ENCODE data around the gene DHRS3. TPM values are rescaled to one million over a fixed set of nuclear protein-coding genes. Genes with fewer than 3 reads are reported as not detected.

DHRS3 gene
- total RNA-seq, 5 donors from 2014 or later (not counting 1 experiment from before 2014, with no cell fraction given) = 56.4 to 107 (median 90.8) TPM

DNA sequence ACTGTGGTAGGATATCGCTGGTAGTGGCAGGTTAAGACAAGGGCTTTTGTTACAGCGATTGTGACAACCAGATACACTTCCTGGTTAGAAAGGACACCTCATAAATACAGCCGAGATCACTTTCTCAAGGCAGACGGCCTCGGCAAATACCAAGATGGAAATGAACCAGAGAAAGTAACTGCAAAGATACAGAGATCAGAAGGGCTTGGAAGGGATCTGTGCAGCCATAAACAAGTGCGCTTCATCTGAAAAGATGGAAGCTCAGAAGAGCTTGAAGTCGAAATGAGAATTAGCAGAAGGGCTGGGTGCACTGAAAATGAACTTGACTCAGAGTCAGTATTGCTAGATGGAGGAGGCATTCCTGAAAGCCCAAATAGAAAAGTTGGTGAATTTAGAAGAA lies 7.1 kb downstream of the DHRS3 start:
- CTCF ChIA-PET = no interaction called here
- Histone ChIP-seq H3K4me3 (ENCODE audit: control insufficient read depth in 1 of 2, extremely low read depth in 1 of 2, low read length in 1 of 2) (no peak overlapping the region), H3K27me3 (replicated peaks in 1 of 2; ENCODE audit: control insufficient read depth in 2 of 2, extremely low read depth in 1 of 2, insufficient read depth in 2 of 2, low read length in 1 of 2) (peaks cover 0 to 3% of the 10 kb centered on the region in 2 experiments), H3K27ac (ENCODE audit: low read length) (no peak overlapping the region), H3K9me3 (no peaks in the 10 kb centered on the region), H3K4me1 (ENCODE audit: control insufficient read depth in 1 of 2, extremely low read depth in 1 of 2, insufficient read depth in 2 of 2, low read length in 2 of 2) (peaks cover 6 to 20% of the 10 kb centered on the region in 2 experiments), H3K36me3 (ENCODE audit: control insufficient read depth in 2 of 2, extremely low read depth in 1 of 2, insufficient read depth in 1 of 2, low read length in 1 of 2) (peaks cover 0 to 10% of the 10 kb centered on the region in 2 donors)
- peak in 1 of 4 experiments; percentile 9 for ATAC-seq (replicated peaks in 1 of 4)
- POLR2A ChIA-PET = no interaction called here
- Mint-ChIP-seq H3K27me3 (no peaks in the 10 kb centered on the region), H3K36me3 (peaks cover 57% of the 10 kb centered on the region), H3K27ac (peak overlapping the region; percentile 46 to 60), H3K9me3 (peaks cover 0 to 3% (median 2%) of the 10 kb centered on the region in 3 donors), H3K4me3 (peak overlapping the region in 1 of 3 donors; percentile 6), H3K4me1 (peaks cover 71 to 84% (median 80%) of the 10 kb centered on the region in 3 donors)
- 93% methylated on average over 4 of the region's 7 CpGs for WGBS (ENCODE audit: insufficient coverage)
- DNase-seq = no peak

DNA sequence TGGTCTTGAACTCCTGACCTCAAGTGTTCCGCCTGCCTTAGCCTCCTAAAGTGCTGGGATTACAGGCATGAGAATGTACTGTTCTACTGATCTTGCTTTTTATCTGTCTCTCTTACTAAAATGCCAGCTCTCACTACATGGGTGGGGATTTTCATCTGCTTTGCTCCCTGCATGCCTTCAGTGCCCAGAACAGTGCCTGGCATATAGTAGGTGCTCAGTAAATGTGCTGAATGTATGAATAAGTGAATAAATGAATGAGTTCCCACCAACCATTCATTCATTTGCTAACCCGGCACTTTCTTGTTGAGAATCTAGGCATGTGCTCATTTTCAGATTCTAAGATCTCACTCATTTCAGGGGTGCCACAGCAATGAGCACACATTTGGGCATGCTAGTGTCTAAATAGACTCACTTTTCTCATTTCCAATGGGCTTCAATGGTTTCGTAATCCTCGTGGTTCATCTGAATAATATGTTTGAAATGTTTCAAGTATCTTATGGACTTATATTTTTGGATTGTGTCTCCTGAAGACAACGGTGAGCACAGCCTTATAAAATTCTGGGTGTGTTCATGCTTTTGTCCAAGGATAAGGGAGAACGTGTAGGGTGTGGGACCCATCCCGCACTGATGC lies 7.6 kb downstream of the DHRS3 start:
- POLR2A ChIA-PET = no interaction called here
- 95% methylated on average over 2 of the region's 7 CpGs for WGBS (ENCODE audit: insufficient coverage)
- peak overlapping the region; percentile 0 for H3K27ac ChIP-seq (ENCODE audit: low read length)

DNA sequence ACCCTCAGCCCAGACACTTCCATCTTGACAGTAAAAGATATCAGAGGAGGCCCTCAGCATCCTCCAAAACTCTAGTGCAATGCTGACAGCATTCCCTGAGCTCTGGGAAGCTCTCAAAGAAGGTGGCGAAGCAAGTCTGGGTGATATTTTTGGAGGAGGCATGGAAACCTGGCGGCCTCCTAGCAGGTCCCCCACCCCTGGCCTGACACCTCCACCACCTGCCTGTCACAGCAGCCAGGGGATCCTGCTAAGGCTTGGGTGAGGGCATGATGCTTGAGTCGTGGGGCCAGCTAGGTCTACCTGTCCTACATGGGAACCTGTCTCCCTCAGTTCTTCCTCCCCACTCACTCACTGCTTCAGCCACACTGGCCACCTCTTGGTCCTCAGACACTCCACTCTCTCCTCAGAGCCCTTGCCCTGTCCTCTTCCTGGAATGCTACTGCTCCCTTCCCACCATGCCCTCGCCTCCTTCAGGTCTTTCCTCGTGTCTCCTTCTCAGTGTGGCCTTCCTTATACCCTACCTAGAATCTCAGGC lies 8.5 kb downstream of the DHRS3 start:
- ChIA-PET CTCF (no interaction called here), POLR2A (no interaction called here)
- no peak overlapping the region for H3K4me3 Mint-ChIP-seq
- H3K9me3 Mint-ChIP-seq = peaks cover 0 to 3% (median 2%) of the 10 kb centered on the region in 3 donors
- H3K4me1 Mint-ChIP-seq = peaks cover 63 to 82% (median 78%) of the 10 kb centered on the region in 3 donors
- Histone ChIP-seq H3K36me3 (ENCODE audit: control insufficient read depth in 2 of 2, extremely low read depth in 1 of 2, insufficient read depth in 1 of 2, low read length in 1 of 2) (peaks cover 0 to 10% of the 10 kb centered on the region in 2 donors), H3K27ac (ENCODE audit: low read length) (no peak overlapping the region), H3K9me3 (no peaks in the 10 kb centered on the region), H3K4me3 (ENCODE audit: control insufficient read depth in 1 of 2, extremely low read depth in 1 of 2, low read length in 1 of 2) (no peak overlapping the region), H3K27me3 (replicated peaks in 1 of 2; ENCODE audit: control insufficient read depth in 2 of 2, extremely low read depth in 1 of 2, insufficient read depth in 2 of 2, low read length in 1 of 2) (no peaks in the 10 kb centered on the region), H3K4me1 (ENCODE audit: control insufficient read depth in 1 of 2, extremely low read depth in 1 of 2, insufficient read depth in 2 of 2, low read length in 2 of 2) (peaks cover 4 to 12% of the 10 kb centered on the region in 2 experiments)
- DNase-seq = no peak
- H3K27me3 Mint-ChIP-seq = no peaks in the 10 kb centered on the region
- no peak for ATAC-seq (replicated peaks in 1 of 4)
- peaks cover 57% of the 10 kb centered on the region for H3K36me3 Mint-ChIP-seq
- 90% methylated on average over 2 of the region's 5 CpGs for WGBS (ENCODE audit: insufficient coverage)
- H3K27ac Mint-ChIP-seq = peak overlapping the region; percentile 81 to 88

More for the DNA sequence above, 7.6 kb downstream of the DHRS3 start:
- H3K36me3 ChIP-seq (ENCODE audit: control insufficient read depth in 2 of 2, extremely low read depth in 1 of 2, insufficient read depth in 1 of 2, low read length in 1 of 2) = peaks cover 0 to 10% of the 10 kb centered on the region in 2 donors
- H3K4me1 ChIP-seq (ENCODE audit: control insufficient read depth in 1 of 2, extremely low read depth in 1 of 2, insufficient read depth in 2 of 2, low read length in 2 of 2) = peaks cover 6 to 15% of the 10 kb centered on the region in 2 experiments
- Mint-ChIP-seq H3K4me3 (peak overlapping the region in 1 of 3 donors; percentile 6), H3K27ac (peak overlapping the region; percentile 46 to 60), H3K4me1 (peaks cover 65 to 82% (median 78%) of the 10 kb centered on the region in 3 donors), H3K9me3 (peaks cover 0 to 3% (median 2%) of the 10 kb centered on the region in 3 donors), H3K36me3 (peaks cover 60% of the 10 kb centered on the region), H3K27me3 (no peaks in the 10 kb centered on the region)
- no peak overlapping the region for H3K4me3 ChIP-seq (ENCODE audit: control insufficient read depth in 1 of 2, extremely low read depth in 1 of 2, low read length in 1 of 2)
- no peak for ATAC-seq (replicated peaks in 1 of 4)
- CTCF ChIA-PET = no interaction called here
- DNase-seq = no peak
- no peaks in the 10 kb centered on the region for H3K9me3 ChIP-seq
- no peaks in the 10 kb centered on the region for H3K27me3 ChIP-seq (replicated peaks in 1 of 2; ENCODE audit: control insufficient read depth in 2 of 2, extremely low read depth in 1 of 2, insufficient read depth in 2 of 2, low read length in 1 of 2)

DNA sequence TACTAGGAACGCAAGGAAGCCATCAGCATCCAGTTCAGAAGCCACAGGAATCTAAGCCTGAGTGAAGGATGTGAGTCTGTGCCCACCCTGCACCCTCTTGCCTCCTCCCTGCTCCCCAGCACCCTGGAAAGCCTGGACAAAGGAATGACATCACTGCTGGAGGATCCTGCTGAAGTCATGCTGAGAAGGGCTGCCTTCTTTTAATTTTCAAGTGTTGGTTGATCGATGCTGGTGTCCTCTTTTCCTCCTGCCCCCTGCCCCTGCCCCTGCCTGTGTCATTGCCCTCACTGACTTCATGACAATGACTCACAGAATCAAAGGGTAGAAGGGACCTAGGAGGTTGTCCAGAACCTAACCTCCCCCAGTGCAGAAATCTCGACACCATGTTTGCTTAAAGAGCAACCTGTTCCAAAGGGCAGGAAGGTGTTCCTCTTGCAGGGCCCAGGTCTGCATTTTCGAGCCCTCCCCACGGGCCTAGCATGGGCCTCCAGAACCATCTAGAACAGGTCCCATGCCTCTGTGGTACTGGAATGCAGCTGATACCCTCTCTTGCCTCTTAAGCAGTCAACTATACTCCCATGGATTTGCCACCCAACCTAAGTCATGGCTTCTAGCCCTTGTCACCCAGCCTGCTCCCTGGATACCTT lies 9.6 kb downstream of the DHRS3 start:
- H3K4me3 ChIP-seq (ENCODE audit: control insufficient read depth in 1 of 2, extremely low read depth in 1 of 2, low read length in 1 of 2) = no peak overlapping the region
- WGBS (ENCODE audit: insufficient coverage) = 89% methylated on average over 4 of the region's 5 CpGs
- Mint-ChIP-seq H3K4me3 (no peak overlapping the region), H3K4me1 (peaks cover 63 to 82% (median 78%) of the 10 kb centered on the region in 3 donors), H3K36me3 (peaks cover 54% of the 10 kb centered on the region), H3K27ac (peak overlapping the region; percentile 81 to 88), H3K27me3 (no peaks in the 10 kb centered on the region), H3K9me3 (peaks cover 0 to 3% (median 2%) of the 10 kb centered on the region in 3 donors)
- peaks cover 10 to 20% of the 10 kb centered on the region in 2 experiments for H3K4me1 ChIP-seq (ENCODE audit: control insufficient read depth in 1 of 2, extremely low read depth in 1 of 2, insufficient read depth in 2 of 2, low read length in 2 of 2)
- ATAC-seq (replicated peaks in 1 of 4) (no peak), DNase-seq (no peak)
- CTCF ChIA-PET = no interaction called here
- POLR2A ChIA-PET = no interaction called here
- H3K9me3 ChIP-seq = no peaks in the 10 kb centered on the region
- no peak overlapping the region for H3K27ac ChIP-seq (ENCODE audit: low read length)
- peaks cover 2 to 10% of the 10 kb centered on the region in 2 donors for H3K36me3 ChIP-seq (ENCODE audit: control insufficient read depth in 2 of 2, extremely low read depth in 1 of 2, insufficient read depth in 1 of 2, low read length in 1 of 2)
- H3K27me3 ChIP-seq (replicated peaks in 1 of 2; ENCODE audit: control insufficient read depth in 2 of 2, extremely low read depth in 1 of 2, insufficient read depth in 2 of 2, low read length in 1 of 2) = no peaks in the 10 kb centered on the region

DNA sequence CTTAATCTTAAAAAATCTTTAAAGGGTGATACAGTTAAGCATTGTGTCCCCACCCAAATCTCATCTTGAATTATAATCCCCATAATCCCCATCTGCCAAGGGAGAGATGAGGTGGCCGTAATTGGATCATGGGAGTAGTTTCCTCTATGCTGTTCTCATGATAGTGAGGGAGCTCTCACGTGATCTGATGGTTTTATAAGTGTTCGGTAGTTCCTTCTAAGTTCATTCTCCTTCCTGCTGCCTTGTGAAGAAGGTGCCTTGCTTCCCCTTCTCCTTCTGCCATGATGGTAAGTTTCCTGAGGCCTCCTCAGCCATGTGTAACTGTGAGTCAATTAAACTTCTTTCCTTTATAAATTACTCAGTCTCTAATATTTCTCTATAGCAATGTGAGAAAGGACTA lies 10.7 kb downstream of the DHRS3 start:
- ChIA-PET POLR2A (interaction anchor here in 1 of 2 donors (0.8 kb wide), 1 partner anchor 267 kb away, joined by 4 read pairs; no protein-coding TSS in a partner anchor), CTCF (no interaction called here)
- H3K27ac ChIP-seq (ENCODE audit: low read length) = no peak overlapping the region
- H3K27me3 ChIP-seq (replicated peaks in 1 of 2; ENCODE audit: control insufficient read depth in 2 of 2, extremely low read depth in 1 of 2, insufficient read depth in 2 of 2, low read length in 1 of 2) = no peaks in the 10 kb centered on the region
- peaks cover 42% of the 10 kb centered on the region for H3K36me3 Mint-ChIP-seq
- H3K4me1 Mint-ChIP-seq = peaks cover 56 to 80% (median 76%) of the 10 kb centered on the region in 3 donors
- no peaks in the 10 kb centered on the region for H3K9me3 ChIP-seq
- H3K27me3 Mint-ChIP-seq = no peaks in the 10 kb centered on the region
- H3K36me3 ChIP-seq (ENCODE audit: control insufficient read depth in 2 of 2, extremely low read depth in 1 of 2, insufficient read depth in 1 of 2, low read length in 1 of 2) = peaks cover 12 to 15% of the 10 kb centered on the region in 2 donors
- H3K4me3 Mint-ChIP-seq = no peak overlapping the region
- H3K4me3 ChIP-seq (ENCODE audit: control insufficient read depth in 1 of 2, extremely low read depth in 1 of 2, low read length in 1 of 2) = no peak overlapping the region
- peak overlapping the region; percentile 29 to 89 for H3K27ac Mint-ChIP-seq
- peaks cover 0 to 3% (median 2%) of the 10 kb centered on the region in 3 donors for H3K9me3 Mint-ChIP-seq
- DNase-seq = no peak
- H3K4me1 ChIP-seq (ENCODE audit: control insufficient read depth in 1 of 2, extremely low read depth in 1 of 2, insufficient read depth in 2 of 2, low read length in 2 of 2) = peaks cover 12 to 32% of the 10 kb centered on the region in 2 experiments
- no peak for ATAC-seq (replicated peaks in 1 of 4)
- WGBS (ENCODE audit: insufficient coverage) = no CpG with 5 or more reads among the region's 3 CpGs

DNA sequence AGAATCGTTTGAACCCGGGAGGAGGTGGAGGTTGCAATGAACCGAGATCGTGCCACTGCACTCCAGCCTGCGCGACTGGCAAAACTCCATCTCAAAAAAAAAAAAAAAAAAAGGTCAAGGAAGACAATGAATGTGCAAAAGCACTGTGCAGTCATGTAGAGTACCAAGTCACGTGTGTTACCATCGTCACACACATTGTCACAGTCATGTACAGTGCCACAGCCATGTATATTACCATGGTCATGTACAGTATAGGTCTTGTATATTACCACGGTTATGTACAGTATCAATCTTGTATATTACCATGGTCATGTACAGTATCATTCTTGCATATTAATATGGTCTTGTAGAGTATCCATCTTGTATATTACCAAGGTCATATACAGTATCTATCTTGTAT lies 13.0 kb downstream of the DHRS3 start:
- Mint-ChIP-seq H3K27ac (peak overlapping the region; percentile 72 to 94), H3K27me3 (no peaks in the 10 kb centered on the region), H3K36me3 (peaks cover 26% of the 10 kb centered on the region), H3K4me1 (peaks cover 58 to 84% (median 81%) of the 10 kb centered on the region in 3 donors), H3K4me3 (peak overlapping the region in 2 of 3 donors; percentile 62 to 78), H3K9me3 (peaks cover 0 to 3% (median 2%) of the 10 kb centered on the region in 3 donors)
- H3K36me3 ChIP-seq (ENCODE audit: control insufficient read depth in 2 of 2, extremely low read depth in 1 of 2, insufficient read depth in 1 of 2, low read length in 1 of 2) = peaks cover 4 to 14% of the 10 kb centered on the region in 2 donors
- H3K4me3 ChIP-seq (ENCODE audit: control insufficient read depth in 1 of 2, extremely low read depth in 1 of 2, low read length in 1 of 2) = no peak overlapping the region
- no peaks in the 10 kb centered on the region for H3K27me3 ChIP-seq (replicated peaks in 1 of 2; ENCODE audit: control insufficient read depth in 2 of 2, extremely low read depth in 1 of 2, insufficient read depth in 2 of 2, low read length in 1 of 2)
- H3K27ac ChIP-seq (ENCODE audit: low read length) = peak overlapping the region; percentile 65
- peaks cover 18 to 53% of the 10 kb centered on the region in 2 experiments for H3K4me1 ChIP-seq (ENCODE audit: control insufficient read depth in 1 of 2, extremely low read depth in 1 of 2, insufficient read depth in 2 of 2, low read length in 2 of 2)
- POLR2A ChIA-PET = interaction anchor here (0.5 to 1.0 kb wide), 3 partner anchors 13 to 95 kb away, joined by 3 to 4 read pairs (median 3); partner anchors contain the start of gene DHRS3 (in 1 of the 2)
- no peak for ATAC-seq (replicated peaks in 1 of 4)
- DNase-seq = no peak
- no CpG with 5 or more reads among the region's 9 CpGs for WGBS (ENCODE audit: insufficient coverage)
- H3K9me3 ChIP-seq = no peaks in the 10 kb centered on the region
- CTCF ChIA-PET = interaction anchor here in 1 of 2 donors (1.1 kb wide), 2 partner anchors 12 to 15 kb away, joined by 3 to 9 read pairs; partner anchors contain the start of gene DHRS3

Measured in T-cell (primary cell).